ENCODE results near the gene PTH2R.
"Not testable (repeated sequence)": the region's sequence is repeated elsewhere in the genome, so short reads cannot be mapped to it uniquely, and the experiment has no call there.

PTH2R gene

DNA sequence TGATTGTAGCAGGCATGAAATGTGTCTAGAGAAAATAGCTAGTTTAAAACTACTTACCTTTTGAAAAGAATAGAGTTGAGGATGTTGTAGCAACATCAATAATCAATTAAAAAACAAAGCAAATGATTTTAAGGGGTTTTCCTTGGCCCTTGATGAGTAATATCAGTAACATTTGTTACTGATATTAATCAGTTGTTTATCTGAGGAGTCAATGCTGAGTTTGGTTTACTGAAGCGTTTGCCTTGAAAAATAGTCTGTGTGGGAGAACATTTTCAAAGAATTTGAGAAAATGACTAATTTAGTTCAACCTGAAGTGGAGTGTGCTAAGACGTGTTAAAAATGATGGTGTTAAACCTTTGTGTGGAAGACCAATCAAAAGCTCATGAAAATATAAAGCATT is 9.3 kb downstream of the PTH2R start:
- no peaks in the 10 kb centered on the region for H3K9me3 Mint-ChIP-seq
- peaks cover 24% of the 10 kb centered on the region for H3K27me3 Mint-ChIP-seq
- no peaks in the 10 kb centered on the region for H3K4me1 Mint-ChIP-seq
- H3K4me3 Mint-ChIP-seq, result no peak overlapping the region
- H3K36me3 Mint-ChIP-seq (ENCODE audit: insufficient read depth), result no peaks in the 10 kb centered on the region
- H3K27ac Mint-ChIP-seq (ENCODE audit: low read depth), result no peak overlapping the region
- DNase-seq (ENCODE audit: low spot score in 2 of 2), result no peak
- ATAC-seq (replicated peaks; ENCODE audit: extremely low read depth, poor library complexity, severe bottlenecking), result no peak

DNA sequence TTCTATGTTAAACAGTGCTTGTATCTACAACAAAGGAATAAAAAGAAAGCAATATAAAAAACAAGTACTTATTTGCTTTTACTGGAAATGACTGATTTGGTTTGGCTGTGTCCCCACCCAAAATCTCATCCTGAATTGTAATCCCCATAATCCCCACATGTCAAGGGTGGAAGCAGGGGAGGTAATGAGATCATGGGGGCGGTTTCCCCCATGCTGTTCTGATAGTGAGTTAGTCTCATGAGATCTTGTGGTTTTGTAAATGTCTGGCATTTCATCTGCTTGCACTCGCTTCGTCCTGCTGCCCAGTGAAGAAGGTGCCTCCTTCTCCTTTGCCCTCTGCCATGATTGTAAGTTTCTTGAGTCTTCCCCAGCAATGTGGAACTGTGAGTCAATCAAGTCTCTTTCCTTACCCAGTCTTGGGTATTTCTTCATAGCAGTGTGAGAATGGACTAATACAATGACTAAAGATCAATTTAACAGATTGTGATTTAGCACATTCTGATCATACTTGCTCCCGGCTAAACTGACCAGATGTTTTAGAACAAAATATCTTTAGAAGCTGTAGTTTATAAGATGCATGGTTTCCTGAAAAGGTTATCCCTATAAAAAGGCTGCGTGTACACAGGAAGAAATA is 19.9 kb downstream of the PTH2R start:
- Mint-ChIP-seq H3K27ac (ENCODE audit: low read depth) (no peak overlapping the region), H3K4me1 (no peaks in the 10 kb centered on the region), H3K27me3 (peaks cover 9% of the 10 kb centered on the region), H3K9me3 (no peaks in the 10 kb centered on the region), H3K36me3 (ENCODE audit: insufficient read depth) (no peaks in the 10 kb centered on the region), H3K4me3 (no peak overlapping the region)
- ATAC-seq (replicated peaks; ENCODE audit: extremely low read depth, poor library complexity, severe bottlenecking) (no peak), DNase-seq (ENCODE audit: low spot score in 2 of 2) (no peak)

DNA sequence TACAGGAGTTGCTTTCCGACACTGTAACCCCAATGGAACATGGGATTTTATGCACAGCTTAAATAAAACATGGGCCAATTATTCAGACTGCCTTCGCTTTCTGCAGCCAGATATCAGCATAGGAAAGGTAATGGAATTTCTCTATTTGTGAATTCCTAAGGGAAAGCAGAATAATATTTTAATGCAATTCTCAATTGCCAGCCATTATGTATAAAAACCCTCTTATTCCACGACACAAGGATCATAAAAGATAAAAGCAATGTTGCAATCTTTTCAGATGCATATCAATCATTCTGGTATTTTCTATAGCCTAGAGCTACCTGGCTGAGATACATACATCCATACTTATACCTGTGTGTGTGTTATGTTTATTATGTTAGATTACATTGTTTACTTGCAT is 31.2 kb downstream of the PTH2R start:
- ATAC-seq (replicated peaks; ENCODE audit: extremely low read depth, poor library complexity, severe bottlenecking), result no peak
- Mint-ChIP-seq H3K9me3 (no peaks in the 10 kb centered on the region), H3K27me3 (peaks cover 28% of the 10 kb centered on the region)

DNA sequence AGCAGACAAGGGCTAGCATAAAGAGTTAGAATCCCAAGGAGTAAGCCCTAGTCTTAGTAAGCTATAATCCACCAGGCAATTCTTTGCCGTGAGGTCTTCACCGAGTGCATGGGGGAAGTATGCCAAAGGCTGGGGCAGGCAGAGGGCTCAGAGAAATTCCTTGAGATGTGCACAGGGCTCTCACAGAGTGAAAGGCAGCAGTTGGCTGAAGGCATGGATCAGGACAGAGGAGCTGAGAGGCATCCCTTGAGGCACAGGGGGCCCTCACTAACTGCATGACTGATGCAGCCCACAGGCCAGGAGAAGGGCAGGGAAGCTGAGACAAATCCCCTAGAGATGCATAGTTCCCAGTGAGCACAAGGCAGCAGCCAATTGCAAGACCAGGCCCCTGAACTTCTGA is 34.1 kb downstream of the PTH2R start:
- H3K4me1 Mint-ChIP-seq, result no peaks in the 10 kb centered on the region
- ATAC-seq (replicated peaks; ENCODE audit: extremely low read depth, poor library complexity, severe bottlenecking) (no peak), DNase-seq (ENCODE audit: low spot score in 2 of 2) (no peak)
- H3K27ac Mint-ChIP-seq (ENCODE audit: low read depth), result no peak overlapping the region
- no peaks in the 10 kb centered on the region for H3K9me3 Mint-ChIP-seq
- H3K36me3 Mint-ChIP-seq (ENCODE audit: insufficient read depth), result no peaks in the 10 kb centered on the region
- peaks cover 13% of the 10 kb centered on the region for H3K27me3 Mint-ChIP-seq
- H3K4me3 Mint-ChIP-seq, result no peak overlapping the region

More for the DNA sequence above, 31.2 kb downstream of the PTH2R start:
- Mint-ChIP-seq H3K27ac (ENCODE audit: low read depth) (no peak overlapping the region), H3K4me1 (no peaks in the 10 kb centered on the region), H3K4me3 (no peak overlapping the region), H3K36me3 (ENCODE audit: insufficient read depth) (no peaks in the 10 kb centered on the region)
- DNase-seq (ENCODE audit: low spot score in 2 of 2), result no peak

DNA sequence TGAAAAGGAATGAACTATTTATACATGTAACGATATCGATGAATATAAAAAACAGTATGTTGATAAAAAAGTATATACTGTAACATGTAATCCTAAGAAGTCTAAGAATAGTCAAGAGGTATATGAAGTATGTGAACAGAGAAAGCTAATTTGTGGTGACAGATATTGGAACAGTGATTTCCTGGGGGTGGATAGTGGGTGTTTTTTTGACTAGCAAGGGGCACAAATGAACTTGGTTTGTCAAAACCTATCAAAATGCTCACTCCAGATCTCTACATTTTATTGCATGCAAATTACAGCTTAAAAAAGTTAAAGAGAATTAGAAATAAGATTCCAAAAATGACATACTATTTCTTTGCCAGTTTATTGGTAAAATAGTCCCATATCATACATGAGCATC is 35.4 kb downstream of the PTH2R start:
- Mint-ChIP-seq H3K36me3 (ENCODE audit: insufficient read depth) (no peaks in the 10 kb centered on the region), H3K4me1 (no peaks in the 10 kb centered on the region), H3K27me3 (peaks cover 9% of the 10 kb centered on the region), H3K4me3 (no peak overlapping the region), H3K9me3 (no peaks in the 10 kb centered on the region), H3K27ac (ENCODE audit: low read depth) (no peak overlapping the region)
- DNase-seq (ENCODE audit: low spot score in 2 of 2), result no peak
- ATAC-seq (replicated peaks; ENCODE audit: extremely low read depth, poor library complexity, severe bottlenecking), result no peak

DNA sequence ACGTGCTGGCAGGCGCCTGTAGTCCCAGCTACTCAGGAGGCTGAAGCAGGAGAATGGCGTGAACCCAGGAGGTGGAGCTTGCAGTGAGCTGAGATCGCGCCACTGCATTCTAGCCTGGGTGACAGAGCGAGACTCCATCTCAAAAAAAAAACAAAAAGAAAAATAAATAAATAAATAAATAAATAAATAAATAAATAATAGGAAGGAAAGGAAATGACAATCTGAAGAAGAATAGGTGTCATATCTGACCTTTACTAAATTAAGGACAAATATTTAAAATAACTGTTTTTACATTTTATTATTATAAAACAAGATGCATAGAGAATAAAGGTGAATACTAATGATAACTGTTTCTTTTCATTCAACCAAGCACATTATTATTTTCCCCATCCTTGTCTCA is 40.9 kb downstream of the PTH2R start:
- not testable (repeated sequence) for H3K36me3 Mint-ChIP-seq (ENCODE audit: insufficient read depth); H3K4me3 Mint-ChIP-seq; H3K27me3 Mint-ChIP-seq; ATAC-seq (replicated peaks; ENCODE audit: extremely low read depth, poor library complexity, severe bottlenecking); H3K27ac Mint-ChIP-seq (ENCODE audit: low read depth); DNase-seq (ENCODE audit: low spot score in 2 of 2); H3K9me3 Mint-ChIP-seq; H3K4me1 Mint-ChIP-seq

DNA sequence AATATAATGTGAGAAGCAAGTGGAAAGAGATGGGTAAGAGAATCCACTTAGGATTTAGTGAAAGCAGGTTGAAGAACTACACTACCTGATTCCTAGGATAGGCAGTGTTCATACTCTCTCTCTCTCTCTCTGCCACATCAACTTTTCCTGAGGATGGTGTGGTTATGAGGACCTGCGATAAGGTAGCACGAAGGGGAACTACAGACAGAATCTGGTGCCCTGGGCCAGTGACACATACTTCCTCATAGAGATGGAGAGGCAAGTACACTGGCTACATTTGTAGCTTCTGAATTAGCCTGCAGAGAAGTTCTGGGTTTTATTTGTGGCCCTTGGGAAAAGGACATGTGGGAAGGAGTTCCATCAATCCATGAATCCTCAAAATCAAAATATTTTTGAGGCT is 44.5 kb downstream of the PTH2R start:
- no peaks in the 10 kb centered on the region for H3K4me1 Mint-ChIP-seq
- ATAC-seq (replicated peaks; ENCODE audit: extremely low read depth, poor library complexity, severe bottlenecking) (no peak), DNase-seq (ENCODE audit: low spot score in 2 of 2) (no peak)
- H3K27ac Mint-ChIP-seq (ENCODE audit: low read depth), result no peak overlapping the region
- no peaks in the 10 kb centered on the region for H3K27me3 Mint-ChIP-seq
- no peaks in the 10 kb centered on the region for H3K9me3 Mint-ChIP-seq
- H3K4me3 Mint-ChIP-seq, result no peak overlapping the region
- H3K36me3 Mint-ChIP-seq (ENCODE audit: insufficient read depth), result no peaks in the 10 kb centered on the region

DNA sequence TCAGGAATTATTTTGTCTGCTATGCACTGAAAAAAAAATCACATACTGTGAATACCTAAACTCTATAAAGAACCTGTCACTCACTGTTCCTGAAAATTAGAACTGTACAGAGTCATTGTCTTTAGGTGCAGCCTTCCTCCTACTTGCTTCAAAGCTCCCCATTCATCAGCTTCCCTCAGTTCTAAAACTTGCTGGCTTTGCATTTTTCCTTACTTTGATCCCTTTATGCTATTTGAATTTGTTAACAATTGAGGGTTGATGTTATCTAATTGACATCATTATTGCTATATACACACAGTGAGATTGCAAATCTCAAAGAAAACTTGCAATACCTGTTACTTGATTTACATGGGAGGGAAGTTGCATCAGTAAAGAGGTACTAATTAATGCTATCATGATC is 48.3 kb downstream of the PTH2R start:
- Mint-ChIP-seq H3K4me3 (no peak overlapping the region), H3K9me3 (no peaks in the 10 kb centered on the region)
- no peak for ATAC-seq (replicated peaks; ENCODE audit: extremely low read depth, poor library complexity, severe bottlenecking)

DNA sequence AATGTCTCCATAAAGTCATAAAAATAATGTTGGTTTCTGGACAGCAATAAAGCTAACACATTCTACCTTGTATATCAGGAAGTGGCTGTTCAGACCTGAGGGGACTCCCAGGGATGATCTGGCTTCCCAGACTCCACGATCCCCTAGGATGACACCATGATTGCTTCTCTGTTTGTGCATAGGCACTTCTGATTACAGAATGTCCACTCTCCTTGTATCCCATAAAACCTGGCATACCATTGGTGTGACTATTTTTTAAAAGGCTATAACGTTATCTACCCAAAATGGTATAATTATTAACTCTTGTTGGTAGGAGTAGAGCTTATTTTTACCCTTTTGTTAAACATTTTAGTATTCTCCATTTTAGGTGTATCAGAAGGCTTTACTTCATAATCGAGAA is 57.1 kb downstream of the PTH2R start:
- Mint-ChIP-seq H3K27me3 (peaks cover 18% of the 10 kb centered on the region), H3K9me3 (no peaks in the 10 kb centered on the region), H3K4me3 (no peak overlapping the region), H3K27ac (ENCODE audit: low read depth) (no peak overlapping the region), H3K36me3 (ENCODE audit: insufficient read depth) (no peaks in the 10 kb centered on the region), H3K4me1 (no peaks in the 10 kb centered on the region)
- ATAC-seq (replicated peaks; ENCODE audit: extremely low read depth, poor library complexity, severe bottlenecking), result no peak
- DNase-seq (ENCODE audit: low spot score in 2 of 2), result no peak

More for the DNA sequence above, 48.3 kb downstream of the PTH2R start:
- Mint-ChIP-seq H3K4me1 (no peaks in the 10 kb centered on the region), H3K36me3 (ENCODE audit: insufficient read depth) (no peaks in the 10 kb centered on the region), H3K27ac (ENCODE audit: low read depth) (no peak overlapping the region), H3K27me3 (peaks cover 7% of the 10 kb centered on the region)
- no peak for DNase-seq (ENCODE audit: low spot score in 2 of 2)

DNA sequence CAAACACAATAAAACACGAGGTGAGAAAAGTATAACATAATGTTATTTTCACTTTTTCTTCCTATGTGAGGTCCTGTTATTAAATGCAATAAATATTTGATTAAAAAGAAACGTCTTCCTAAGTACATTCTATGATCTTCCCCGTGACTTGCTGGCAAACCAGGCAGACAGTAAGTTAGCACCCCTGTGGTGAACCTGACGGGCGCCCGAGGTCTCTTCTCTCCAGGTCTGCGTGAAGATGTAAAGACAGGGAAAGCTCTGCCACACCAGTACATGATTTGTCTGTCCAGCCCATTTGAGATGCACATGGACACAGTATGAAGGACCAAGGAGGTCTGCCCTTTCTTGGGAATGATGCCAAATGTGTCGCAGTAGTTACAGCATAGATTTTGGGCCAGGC is 57.6 kb downstream of the PTH2R start:
- no peaks in the 10 kb centered on the region for H3K36me3 Mint-ChIP-seq (ENCODE audit: insufficient read depth)

DNA sequence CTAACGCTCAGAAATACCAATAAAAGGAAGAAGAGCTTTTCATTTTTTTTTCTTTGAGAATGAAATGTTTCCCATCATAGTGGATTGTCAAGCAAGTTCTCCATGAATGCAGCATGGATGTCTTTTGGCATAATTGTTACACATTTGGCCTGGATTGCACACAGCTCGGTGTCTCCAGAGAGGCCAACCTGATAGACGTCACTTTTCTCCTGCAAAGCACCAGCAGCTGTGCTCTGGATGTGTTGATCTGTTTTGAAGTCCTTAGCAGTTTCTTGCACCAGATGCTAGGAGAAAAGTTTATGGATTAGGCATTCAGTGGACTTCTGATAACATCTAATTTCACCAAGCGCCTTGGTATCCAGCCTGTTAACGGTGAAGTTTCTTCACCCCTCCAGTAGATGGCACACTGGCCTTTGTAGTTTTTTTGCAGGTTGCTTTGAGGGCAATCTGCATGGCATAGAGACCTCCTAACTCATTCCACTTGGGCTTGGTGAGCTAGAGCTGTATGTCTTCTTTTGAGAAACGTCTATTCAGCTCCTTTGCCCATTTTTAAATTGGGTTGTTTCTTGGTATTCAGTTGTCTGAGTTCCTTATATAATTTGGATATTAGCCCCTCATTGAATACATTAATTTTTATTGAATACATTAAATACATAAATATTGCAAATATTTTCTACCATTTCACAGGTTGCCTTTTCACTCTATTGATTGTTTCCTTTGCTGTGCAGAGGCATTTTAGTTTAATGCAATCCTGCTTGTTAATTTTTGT is 59.7 kb downstream of the PTH2R start:
- ATAC-seq (replicated peaks; ENCODE audit: extremely low read depth, poor library complexity, severe bottlenecking) (no peak), DNase-seq (ENCODE audit: low spot score in 2 of 2) (no peak)
- Mint-ChIP-seq H3K27ac (ENCODE audit: low read depth) (no peak overlapping the region), H3K4me1 (no peaks in the 10 kb centered on the region), H3K27me3 (peaks cover 37% of the 10 kb centered on the region), H3K9me3 (no peaks in the 10 kb centered on the region), H3K36me3 (ENCODE audit: insufficient read depth) (no peaks in the 10 kb centered on the region), H3K4me3 (no peak overlapping the region)

More for the DNA sequence above, 57.6 kb downstream of the PTH2R start:
- Mint-ChIP-seq H3K27ac (ENCODE audit: low read depth) (no peak overlapping the region), H3K9me3 (no peaks in the 10 kb centered on the region), H3K4me3 (no peak overlapping the region), H3K4me1 (no peaks in the 10 kb centered on the region), H3K27me3 (peaks cover 18% of the 10 kb centered on the region)
- DNase-seq (ENCODE audit: low spot score in 2 of 2) (no peak), ATAC-seq (replicated peaks; ENCODE audit: extremely low read depth, poor library complexity, severe bottlenecking) (no peak)

DNA sequence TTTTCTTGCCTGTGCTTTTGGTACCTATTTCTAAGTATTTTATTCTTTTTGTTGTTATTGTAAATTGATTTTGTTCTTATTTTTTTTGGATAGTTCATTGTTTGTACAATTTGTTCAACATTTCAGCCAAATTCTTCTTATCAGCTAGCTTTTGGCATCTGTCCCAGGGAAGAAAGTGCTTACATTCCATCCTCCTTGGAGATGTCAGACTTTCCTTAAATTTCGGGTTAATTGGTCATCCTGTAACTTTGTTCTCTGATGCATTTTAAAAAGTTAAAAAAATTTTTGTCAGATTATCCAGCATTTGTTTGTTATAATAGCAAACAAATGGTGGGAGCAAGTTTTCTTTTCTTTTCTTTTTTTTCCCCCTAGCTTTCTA is 60.3 kb downstream of the PTH2R start:
- Mint-ChIP-seq H3K36me3 (ENCODE audit: insufficient read depth) (no peaks in the 10 kb centered on the region), H3K27me3 (peaks cover 37% of the 10 kb centered on the region), H3K4me3 (no peak overlapping the region), H3K4me1 (no peaks in the 10 kb centered on the region), H3K9me3 (no peaks in the 10 kb centered on the region), H3K27ac (ENCODE audit: low read depth) (no peak overlapping the region)
- DNase-seq (ENCODE audit: low spot score in 2 of 2) (no peak), ATAC-seq (replicated peaks; ENCODE audit: extremely low read depth, poor library complexity, severe bottlenecking) (no peak)

DNA sequence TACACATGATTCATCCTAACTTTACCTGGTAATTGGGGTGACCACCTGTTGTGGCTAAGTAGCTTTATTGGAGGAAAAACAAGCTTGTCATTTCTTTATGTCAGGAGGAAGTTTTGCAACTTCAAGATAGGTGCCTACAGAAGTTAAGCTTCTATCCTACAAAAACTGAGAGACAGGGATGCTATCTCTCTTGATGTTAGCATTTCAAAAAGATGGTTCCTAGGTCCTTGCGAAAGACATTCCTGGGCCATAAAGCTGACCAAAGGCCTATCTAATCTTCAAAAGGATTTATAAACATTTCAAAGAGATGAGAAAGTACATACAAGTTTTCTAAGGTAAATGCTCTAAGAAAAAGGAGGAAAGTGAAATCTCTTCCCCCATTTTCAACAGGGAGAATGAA is 61.0 kb downstream of the PTH2R start:
- H3K36me3 Mint-ChIP-seq (ENCODE audit: insufficient read depth), result no peaks in the 10 kb centered on the region
- H3K4me3 Mint-ChIP-seq, result no peak overlapping the region
- ATAC-seq (replicated peaks; ENCODE audit: extremely low read depth, poor library complexity, severe bottlenecking), result no peak
- H3K27ac Mint-ChIP-seq (ENCODE audit: low read depth), result no peak overlapping the region
- H3K9me3 Mint-ChIP-seq, result no peaks in the 10 kb centered on the region
- no peak for DNase-seq (ENCODE audit: low spot score in 2 of 2)
- H3K4me1 Mint-ChIP-seq, result no peaks in the 10 kb centered on the region
- peaks cover 37% of the 10 kb centered on the region for H3K27me3 Mint-ChIP-seq

All from central memory CD8-positive, alpha-beta T cell (primary cell).